OCI-LY7 (cell line): ENCODE measurements around the gene MYO9B. TPM values are rescaled to one million over a fixed set of nuclear protein-coding genes. Genes with fewer than 3 reads are reported as not detected.

Experiments used
- BruUV-seq: library from RNA; stranded (reverse); fragments of 400-500 nt; replicated peaks from 2 replicates; lab custom pipeline; 2021; lab: Mats Ljungman, UMichigan
- CTCF ChIA-PET: fragments of 300-600 bp; sonication (Branson Sonifier 250); formaldehyde crosslinking; loops from one replicate; lab custom pipeline; 2022; ENCODE audit warnings: antibody characterized with exemption; ENCODE audit not compliant: unreplicated experiment; lab: Charles Lee
- POLR2A ChIA-PET: fragments of 300-600 bp; sonication (Branson Sonifier 250); formaldehyde crosslinking; loops from one replicate; lab custom pipeline; 2022; ENCODE audit warnings: antibody characterized with exemption; lab: Charles Lee
- DNase-seq: peaks from one replicate; pipeline ENCODE4 v3.0.0-alpha.2; 2015; ENCODE audit warnings: low spot score
- H2AFZ ChIP-seq: fragments of 200-600 bp; sonication (generic), shearing (Covaris generic); 2 replicates; pipeline ENCODE4 v1.6.1; 2014; ENCODE audit warnings: mild to moderate bottlenecking, antibody characterized with exemption, low read length, moderate library complexity
- H3K27ac ChIP-seq: fragments of 200-600 bp; sonication (generic); 2 replicates; pipeline ENCODE4 v1.5.1; 2014; ENCODE audit warnings: mixed run types, low read depth, mild to moderate bottlenecking, moderate library complexity, low read length, inconsistent platforms; ENCODE audit not compliant: poor library complexity, severe bottlenecking
- H3K36me3 ChIP-seq: fragments of 200-600 bp; sonication (generic); 2 replicates; pipeline ENCODE4 v1.6.1; 2014; ENCODE audit warnings: mild to moderate bottlenecking, antibody characterized with exemption, low read length, moderate library complexity, mixed read lengths; ENCODE audit not compliant: insufficient read depth
- H3K4me1 ChIP-seq: fragments of 200-600 bp; sonication (generic); 2 replicates; pipeline ENCODE4 v1.5.1; 2014; ENCODE audit warnings: mild to moderate bottlenecking, low read length; ENCODE audit not compliant: insufficient read depth, poor library complexity, severe bottlenecking
- H3K4me2 ChIP-seq: fragments of 200-600 bp; sonication (generic); 2 replicates; pipeline ENCODE4 v1.6.1; 2014; ENCODE audit warnings: mild to moderate bottlenecking, low read length
- H3K4me3 ChIP-seq: fragments of 200-600 bp; sonication (generic); 2 replicates; pipeline ENCODE4 v1.5.1; 2014; ENCODE audit warnings: mild to moderate bottlenecking, low read depth, low read length; ENCODE audit not compliant: poor library complexity, severe bottlenecking
- H3K79me2 ChIP-seq: fragments of 200-600 bp; sonication (generic); 2 replicates; pipeline ENCODE4 v1.6.1; 2016; ENCODE audit warnings: low read depth, mild to moderate bottlenecking, low read length, moderate library complexity, mixed read lengths; ENCODE audit not compliant: insufficient read depth
- H3K9me2 ChIP-seq: fragments of 200-600 bp; sonication (generic); 2 replicates; pipeline ENCODE4 v1.6.1; 2016; ENCODE audit warnings: mild to moderate bottlenecking, low read length, mixed read lengths; ENCODE audit not compliant: insufficient read depth
- H3K9me3 ChIP-seq: fragments of 200-600 bp; sonication (generic); 2 replicates; pipeline ENCODE4 v1.6.1; 2014; ENCODE audit warnings: mild to moderate bottlenecking, mixed run types, low read length, mixed read lengths
- H4K20me1 ChIP-seq: fragments of 200-600 bp; sonication (generic); 2 replicates; pipeline ENCODE4 v1.6.1; 2014; ENCODE audit warnings: mild to moderate bottlenecking, antibody characterized with exemption, low read length, moderate library complexity, mixed read lengths; ENCODE audit not compliant: insufficient read depth
- CTCF ChIP-seq: fragments of 200-600 bp; sonication (generic); conservative IDR thresholded peaks from 2 replicates; pipeline ENCODE4 v1.5.1; 2014; ENCODE audit warnings: mild to moderate bottlenecking, antibody characterized with exemption, low read length, moderate library complexity, mixed read lengths
- EZH2phosphoT487 ChIP-seq: fragments of 200-600 bp; sonication (generic); IDR thresholded peaks from 2 replicates; pipeline ENCODE4 v1.6.1; 2018; ENCODE audit warnings: low read depth, borderline replicate concordance, mild to moderate bottlenecking, mixed run types, antibody characterized with exemption, low read length, moderate library complexity, mixed read lengths
- intact Hi-C: fragments of 100-400 bp; cut with micrococcal nuclease; formaldehyde crosslinking; loops from one replicate; pipeline ENCODE4 v1.10.0; 2022; ENCODE audit not compliant: unreplicated experiment
- total RNA-seq, 2 experiments: library from RNA; depleted of rRNA in 1 of 2; stranded (reverse); fragments of >200 nt in 1 of 2; shearing (Covaris generic) in 1 of 2; gene quantifications; 2 replicates each; pipeline ENCODE4 v1.2.3, GENCODE V29; 2014 to 2022

MYO9B gene
- total RNA-seq, 2 experiments from 2014 or later, result 74.7 to 150 TPM

GRCh38 chr19:17155251-17155650, 79.7 kb downstream of the MYO9B start:
- no peak for TF ChIP-seq CTCF
- TF ChIP-seq EZH2phosphoT487, result no peak
- H3K4me3 ChIP-seq, result no peak overlapping the region
- no peak for DNase-seq
- no peak overlapping the region for H2AFZ ChIP-seq
- peaks cover 85% of the 10 kb centered on the region for H3K36me3 ChIP-seq
- H3K9me2 ChIP-seq, result no peaks in the 10 kb centered on the region
- H3K79me2 ChIP-seq, result no peaks in the 10 kb centered on the region
- H3K4me1 ChIP-seq, result peaks cover 6% of the 10 kb centered on the region
- H4K20me1 ChIP-seq, result no peaks in the 10 kb centered on the region
- intact Hi-C loops, result no loop called here
- H3K9me3 ChIP-seq, result no peaks in the 10 kb centered on the region
- no peak overlapping the region for H3K27ac ChIP-seq
- ChIA-PET POLR2A (interaction anchor here (0.6 kb wide), 1 partner anchor 16 kb away, joined by 3 read pairs; no protein-coding TSS in a partner anchor), CTCF (no interaction called here)
- no TSS peak for BruUV-seq
- no peak overlapping the region for H3K4me2 ChIP-seq

- no peak overlapping the region for H3K4me2 ChIP-seq
- no peaks in the 10 kb centered on the region for H3K9me3 ChIP-seq
- H4K20me1 ChIP-seq, result no peaks in the 10 kb centered on the region
- H3K36me3 ChIP-seq, result peaks cover 88% of the 10 kb centered on the region
- no peak for DNase-seq
- H3K9me2 ChIP-seq, result no peaks in the 10 kb centered on the region
- no peak overlapping the region for H3K4me3 ChIP-seq
- CTCF ChIA-PET, result no interaction called here
- intact Hi-C loops, result no loop called here
- no peak overlapping the region for H3K27ac ChIP-seq
- TF ChIP-seq EZH2phosphoT487, result no peak
- TF ChIP-seq CTCF, result no peak
- no TSS peak for BruUV-seq
- peaks cover 6% of the 10 kb centered on the region for H3K4me1 ChIP-seq
- POLR2A ChIA-PET, result interaction anchor here (0.6 to 1.3 kb wide), 3 partner anchors 27 to 92 kb away, joined by 3 read pairs; no protein-coding TSS in a partner anchor
- H3K79me2 ChIP-seq, result no peaks in the 10 kb centered on the region
- H2AFZ ChIP-seq, result no peak overlapping the region
Observed at GRCh38 chr19:17156296-17156946, 80.8 kb downstream of the MYO9B start.

- no peak for DNase-seq
- Histone ChIP-seq H3K9me2 (no peaks in the 10 kb centered on the region), H2AFZ (no peak overlapping the region), H3K4me2 (no peak overlapping the region), H3K36me3 (peaks cover 86% of the 10 kb centered on the region), H3K9me3 (no peaks in the 10 kb centered on the region), H3K4me1 (peaks cover 6% of the 10 kb centered on the region), H3K79me2 (no peaks in the 10 kb centered on the region), H3K27ac (no peak overlapping the region), H4K20me1 (no peaks in the 10 kb centered on the region), H3K4me3 (no peak overlapping the region)
- TF ChIP-seq CTCF (no peak), EZH2phosphoT487 (no peak)
- intact Hi-C loops, result no loop called here
- ChIA-PET POLR2A (interaction anchor here (0.6 to 1.3 kb wide), 3 partner anchors 26 to 91 kb away, joined by 3 read pairs; no protein-coding TSS in a partner anchor), CTCF (no interaction called here)
- no TSS peak for BruUV-seq
Observed at GRCh38 chr19:17156947-17157302, 81.3 kb downstream of the MYO9B start.
